HT-29 (cell line): ENCODE data around the gene KRTAP21-1. TPM values are rescaled to one million over a fixed set of nuclear protein-coding genes. Genes with fewer than 3 reads are reported as not detected.

Experiments
- small RNA-seq: library from RNA; depleted of rRNA; stranded (forward); fragments of <200 nt; gene quantifications from one replicate; pipeline ENCODE3, GENCODE V24; 2014
- total RNA-seq: library from RNA; depleted of rRNA; stranded (reverse); fragments of >200 nt; shearing (Covaris generic); gene quantifications from 2 replicates; pipeline ENCODE4 v1.2.3, GENCODE V29; 2014; rRNA removed

The KRTAP21-1 gene
- total RNA-seq, 1 experiment from 2014 or later: not detected

Small RNA genes within 50 kb of the gene (small RNA-seq; reads per million reads assigned to genes)
- gene AP000244.1 (not detected), gene KRTAP21-3 (not detected), gene KRTAP8-2P (not detected)

Other genes starting within 250 kb of the KRTAP21-1 start
- not detected in 2 replicates for gene KRTAP19-6, start 213.6 kb downstream of the KRTAP21-1 start, total RNA-seq
- gene KRTAP19-7, start 194.1 kb downstream of the KRTAP21-1 start, total RNA-seq: not detected in 2 replicates
- not detected in 2 replicates for gene KRTAP22-2, start 165.0 kb downstream of the KRTAP21-1 start, total RNA-seq
- gene KRTAP6-3, start 163.0 kb downstream of the KRTAP21-1 start, total RNA-seq: not detected in 2 replicates
- not detected in 2 replicates for gene KRTAP6-2, start 156.5 kb downstream of the KRTAP21-1 start, total RNA-seq
- gene KRTAP22-1, start 154.3 kb downstream of the KRTAP21-1 start, total RNA-seq: not detected in 2 replicates
- gene KRTAP6-1, start 141.5 kb downstream of the KRTAP21-1 start, total RNA-seq: not detected in 2 replicates
- gene KRTAP20-1, start 139.0 kb downstream of the KRTAP21-1 start, total RNA-seq: not detected in 2 replicates
- not detected in 2 replicates for gene KRTAP20-4, start 134.8 kb downstream of the KRTAP21-1 start, total RNA-seq
- gene KRTAP20-2, start 120.2 kb downstream of the KRTAP21-1 start, total RNA-seq: not detected in 2 replicates
- not detected in 2 replicates for gene KRTAP20-3, start 112.6 kb downstream of the KRTAP21-1 start, total RNA-seq
- not detected in 2 replicates for gene KRTAP21-3, start 36.7 kb downstream of the KRTAP21-1 start, total RNA-seq
- not detected in 2 replicates for gene KRTAP21-2, start 8.2 kb downstream of the KRTAP21-1 start, total RNA-seq
- gene KRTAP8-1, start 57.8 kb upstream of the KRTAP21-1 start, total RNA-seq: not detected in 2 replicates
- not detected in 2 replicates for gene KRTAP7-1, start 74.3 kb upstream of the KRTAP21-1 start, total RNA-seq
- not detected in 2 replicates for gene KRTAP11-1, start 126.2 kb upstream of the KRTAP21-1 start, total RNA-seq